HG03280 (cell line): Measurements from ENCODE around the gene KRT33B.
"Not testable (repeated sequence)": the region's sequence is repeated elsewhere in the genome, so short reads cannot be mapped to it uniquely, and the experiment has no call there.

Experiments used
- ATAC-seq: cut with Tn5 transposase; IDR thresholded peaks from one replicate; pipeline ENCODE4 v1.9.1; 2021; ENCODE audit warnings: mild to moderate bottlenecking, moderate library complexity; ENCODE audit not compliant: unreplicated experiment

The KRT33B gene

DNA sequence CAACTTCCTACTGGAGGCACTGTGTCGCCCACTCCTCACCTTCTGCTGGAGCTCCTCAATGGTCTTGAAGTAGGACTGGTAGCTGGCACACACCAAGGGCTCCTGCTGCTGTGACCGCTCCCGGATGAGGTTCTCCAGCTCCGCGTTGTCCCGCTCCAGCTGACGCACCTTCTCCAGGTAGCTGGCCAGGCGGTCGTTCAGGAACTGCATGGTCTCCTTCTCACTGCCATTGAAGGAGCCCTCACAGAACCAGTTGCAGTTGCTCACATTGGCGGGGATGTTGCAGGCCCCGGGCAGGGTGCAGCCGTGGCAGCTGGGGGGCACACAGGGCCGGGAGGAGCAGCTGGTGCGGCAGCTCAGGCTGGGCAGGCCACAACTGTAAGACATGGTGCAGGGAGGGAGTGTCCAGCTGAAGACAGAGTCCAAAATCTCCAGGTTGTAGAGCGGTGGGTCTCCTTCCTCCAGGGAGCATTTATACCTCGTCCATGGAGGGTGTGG is 19.2 kb downstream of the KRT33B start, which contains the start of gene KRT33A:
KRT33A (minus strand) TSS at position 448 of the 498 bp plus-strand sequence; CDS start at position 387, 61 bp downstream.
- not testable (repeated sequence) for ATAC-seq

DNA sequence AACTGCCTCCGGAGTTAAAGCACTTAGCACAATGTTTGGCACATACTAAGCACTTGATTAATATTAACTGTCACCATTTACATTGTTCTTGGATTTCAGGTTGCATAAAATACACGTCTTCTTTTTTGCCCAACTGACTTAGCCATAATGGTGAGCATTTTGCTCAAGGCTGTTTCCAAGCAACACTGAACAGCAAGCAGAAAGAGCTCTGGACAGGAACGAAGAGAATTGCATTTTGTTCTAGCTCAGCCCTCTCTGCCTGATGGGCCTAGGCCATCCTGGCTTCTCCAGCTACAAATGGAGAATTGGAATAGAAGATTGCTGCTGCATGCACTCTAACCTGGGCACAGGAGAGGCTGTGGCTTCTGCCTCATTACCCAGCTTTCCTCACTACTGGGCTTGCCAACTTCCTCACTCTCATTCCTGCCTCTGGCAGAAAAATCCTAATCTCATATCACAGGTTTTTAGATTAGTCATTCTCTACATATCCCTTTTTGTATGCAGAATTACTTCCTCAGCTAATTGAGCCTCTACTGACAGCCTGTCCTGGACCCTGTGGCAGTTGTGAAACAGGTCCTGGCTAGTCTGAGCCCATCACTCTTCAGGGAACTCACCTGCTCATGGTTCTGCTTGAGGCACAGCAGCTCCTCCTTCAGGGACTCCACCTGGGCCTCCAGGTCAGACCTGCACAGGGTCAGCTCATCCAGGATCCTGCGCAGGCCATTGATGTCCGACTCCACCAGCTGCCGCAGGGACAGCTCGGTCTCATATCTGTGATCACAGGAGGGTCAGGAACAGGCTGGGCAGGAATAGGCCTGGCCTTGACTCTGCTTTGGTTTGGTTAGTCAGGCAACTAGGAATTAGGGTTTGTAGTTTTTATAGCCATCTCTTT is 21.5 kb downstream of the KRT33B start:
- no peak for ATAC-seq

DNA sequence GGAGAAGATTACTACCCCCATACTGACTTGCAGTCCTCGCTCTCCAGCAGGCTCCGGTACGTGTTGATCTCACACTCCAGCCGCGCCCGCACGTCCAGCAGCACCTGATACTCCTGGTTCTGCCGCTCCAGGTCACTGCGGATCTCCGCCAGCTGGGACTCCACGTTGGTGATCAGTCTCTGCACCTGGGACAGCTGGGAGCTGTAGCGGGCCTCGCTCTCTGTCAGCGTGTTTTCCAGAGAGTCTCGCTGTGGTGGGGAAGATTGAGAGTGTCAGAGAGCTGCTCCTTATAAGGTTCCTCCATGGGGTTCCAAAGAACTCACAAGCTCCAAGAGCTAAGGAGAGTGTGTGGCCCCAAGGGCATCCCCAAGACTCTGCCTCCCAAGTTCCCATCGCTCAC is 23.2 kb downstream of the KRT33B start:
- not testable (repeated sequence) for ATAC-seq

DNA sequence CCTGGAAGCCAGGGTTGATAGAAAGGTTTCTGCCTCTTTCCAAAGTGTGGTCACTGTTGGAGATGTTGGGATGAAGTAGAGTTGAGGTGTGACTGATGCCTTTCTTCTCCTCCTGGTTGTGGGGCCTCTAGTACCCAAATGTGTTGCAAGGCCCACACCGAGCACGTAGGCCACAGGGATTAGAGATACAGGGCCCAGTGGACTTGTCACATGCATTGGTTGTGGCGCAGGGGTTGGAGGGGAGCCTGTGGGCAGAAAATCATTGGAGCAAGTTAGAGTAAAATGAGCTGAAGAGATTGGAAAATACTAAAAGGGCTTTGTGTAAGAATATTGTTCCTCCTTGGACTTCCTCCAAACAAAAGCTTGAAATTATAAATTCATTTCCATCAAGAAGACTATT is 23.6 kb downstream of the KRT33B start:
- no peak for ATAC-seq

DNA sequence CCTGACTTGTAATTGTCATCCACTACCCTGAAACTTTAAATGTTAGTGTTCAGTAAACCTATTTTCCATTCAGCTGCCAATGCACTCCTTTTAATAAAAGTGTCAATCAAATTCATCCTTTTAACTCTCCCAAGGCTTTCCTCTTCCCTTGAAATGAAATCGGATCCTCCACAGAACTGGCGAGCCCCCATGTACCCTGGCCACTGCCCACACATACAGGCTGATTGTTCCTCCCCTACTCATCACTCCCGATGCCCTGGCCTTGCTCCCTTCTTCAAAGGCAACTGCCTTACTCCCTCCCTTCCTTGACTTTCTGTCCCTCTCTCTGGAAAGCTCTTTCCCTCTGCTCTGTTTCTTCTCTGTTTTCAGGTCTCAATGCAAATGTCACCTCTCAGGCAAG is 26.6 kb downstream of the KRT33B start:
- no peak for ATAC-seq

DNA sequence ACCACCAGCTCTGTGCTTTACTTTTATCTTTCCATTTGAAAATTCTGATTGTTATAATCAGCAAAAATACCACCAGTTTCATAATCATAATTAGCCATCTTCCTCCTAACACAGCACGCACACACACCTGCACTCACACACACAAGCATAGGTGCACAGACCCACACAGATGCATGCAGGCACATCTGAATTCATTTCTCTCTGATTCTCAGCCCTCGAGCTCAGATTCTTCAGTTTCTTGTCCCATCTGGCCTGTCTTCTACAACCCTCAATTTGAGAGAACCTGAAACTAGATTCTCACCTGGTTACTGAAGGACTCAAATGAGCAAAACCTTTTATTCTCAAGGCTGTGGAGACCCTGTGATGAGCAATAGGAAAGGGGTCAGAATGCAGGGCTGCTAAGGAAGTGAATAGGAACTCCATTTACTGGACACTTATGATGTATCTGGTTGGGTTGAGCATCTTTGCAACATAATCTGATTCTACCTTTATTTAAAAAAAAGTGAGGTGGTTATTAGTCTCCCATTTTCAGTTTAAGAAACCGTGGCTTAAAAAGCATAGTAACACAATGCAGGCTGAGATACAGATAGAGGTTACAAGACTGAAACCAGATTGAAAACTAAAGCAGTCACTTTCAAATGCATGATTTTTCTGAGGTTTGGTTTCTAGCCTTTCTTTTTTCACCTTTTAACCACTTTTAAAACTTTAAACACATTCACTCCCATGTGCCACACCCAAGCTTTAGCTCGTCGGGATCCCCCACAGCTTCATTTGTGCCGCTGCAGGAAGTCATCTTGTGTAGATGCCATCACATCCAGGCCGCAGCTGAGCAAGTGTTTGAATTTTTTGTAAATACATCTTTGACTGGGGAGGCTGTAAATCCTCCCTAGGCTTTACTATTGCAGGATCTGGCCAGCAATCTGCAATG is 28.4 kb downstream of the KRT33B start:
- no peak for ATAC-seq

DNA sequence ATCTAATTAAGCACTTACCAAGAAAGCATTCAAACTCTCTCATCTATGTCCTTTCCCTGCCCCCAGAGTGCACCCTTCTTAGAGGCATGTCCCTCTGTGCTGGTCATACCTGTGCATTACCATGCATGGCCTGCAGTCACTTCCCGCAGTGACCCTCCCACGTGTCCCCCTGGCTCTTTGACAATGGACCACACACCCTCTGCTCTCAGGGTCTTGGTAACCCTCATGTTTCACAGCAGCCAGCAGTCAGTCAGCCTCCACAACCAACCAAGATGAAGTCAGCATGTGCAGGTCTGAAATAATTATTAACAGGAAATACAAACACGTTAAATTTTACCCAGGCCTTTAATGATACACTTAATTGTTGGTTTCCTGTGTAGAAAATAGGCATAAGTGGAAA is 29.1 kb downstream of the KRT33B start:
- no peak for ATAC-seq

DNA sequence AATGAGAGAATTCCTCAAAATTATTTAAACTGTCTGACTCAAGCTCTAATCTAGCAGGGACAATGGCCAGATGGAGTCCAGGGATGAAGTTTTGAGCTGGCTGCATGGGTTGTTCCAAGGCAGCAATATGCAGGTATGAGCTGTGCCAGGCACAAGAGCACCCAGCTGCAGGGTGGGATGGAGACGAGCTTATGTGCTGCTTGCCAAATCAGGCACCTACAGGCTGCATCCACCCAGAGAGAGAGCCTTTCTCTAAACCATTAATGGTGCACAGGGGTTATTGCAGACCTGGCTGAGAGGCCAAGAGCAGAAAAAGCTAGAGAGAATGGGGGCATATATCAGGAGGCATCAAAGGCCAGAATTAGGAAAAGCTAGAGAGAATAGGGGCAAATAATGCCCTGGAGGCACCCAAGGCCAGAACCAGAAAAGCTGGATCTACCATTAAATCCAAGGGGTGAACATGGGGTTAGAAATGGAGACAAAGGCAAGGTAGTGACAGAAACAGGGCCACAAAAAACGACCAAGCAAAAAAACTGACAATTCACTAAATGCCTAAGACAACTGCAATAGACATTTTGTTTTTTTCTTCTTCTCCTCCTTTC is 29.9 kb downstream of the KRT33B start:
- ATAC-seq: no peak

DNA sequence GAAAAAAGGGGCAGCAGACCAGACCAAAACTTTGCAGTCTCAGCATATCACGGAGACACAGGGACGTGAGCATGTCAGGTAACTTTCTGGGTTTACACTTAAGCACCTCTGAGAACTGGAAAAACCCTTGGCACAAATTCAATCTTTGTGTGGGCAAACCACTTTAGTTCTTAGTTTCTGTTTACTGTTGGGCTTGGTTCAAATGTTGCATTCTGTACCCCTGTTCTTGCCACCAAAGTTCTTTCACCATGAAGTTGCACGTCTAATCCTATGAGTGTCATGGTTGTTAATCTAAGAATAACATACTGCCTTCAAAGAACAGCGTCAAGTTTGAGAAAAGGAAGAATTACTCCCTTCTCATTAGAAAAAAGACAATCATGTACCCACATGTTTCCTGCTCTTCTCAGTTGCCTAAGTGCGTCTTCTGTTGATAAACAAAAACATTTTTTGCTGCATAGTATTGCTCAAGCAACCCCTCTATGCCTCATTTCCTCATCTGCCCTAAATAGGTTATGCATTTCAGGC is 30.6 kb downstream of the KRT33B start:
- ATAC-seq: no peak

DNA sequence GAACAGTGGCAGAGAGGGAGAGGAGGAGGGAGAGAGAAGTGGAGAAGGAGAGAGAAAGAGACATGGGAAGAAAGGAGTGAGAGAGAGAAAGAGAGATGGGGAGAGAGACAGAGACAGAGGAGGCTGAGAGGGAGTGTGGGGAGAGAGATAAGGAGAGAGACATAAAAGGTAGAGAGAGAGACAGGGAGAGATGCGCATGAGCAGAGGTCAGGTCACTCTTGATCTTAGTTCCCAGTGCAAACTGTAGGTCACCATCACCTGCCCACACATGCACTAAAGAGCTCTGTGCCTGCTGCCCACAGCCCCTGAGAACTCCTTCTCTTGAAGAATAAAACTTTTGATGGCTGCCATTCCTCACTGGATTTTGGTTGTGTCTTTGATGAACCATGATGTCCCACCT is 33.9 kb downstream of the KRT33B start:
- ATAC-seq: no peak

DNA sequence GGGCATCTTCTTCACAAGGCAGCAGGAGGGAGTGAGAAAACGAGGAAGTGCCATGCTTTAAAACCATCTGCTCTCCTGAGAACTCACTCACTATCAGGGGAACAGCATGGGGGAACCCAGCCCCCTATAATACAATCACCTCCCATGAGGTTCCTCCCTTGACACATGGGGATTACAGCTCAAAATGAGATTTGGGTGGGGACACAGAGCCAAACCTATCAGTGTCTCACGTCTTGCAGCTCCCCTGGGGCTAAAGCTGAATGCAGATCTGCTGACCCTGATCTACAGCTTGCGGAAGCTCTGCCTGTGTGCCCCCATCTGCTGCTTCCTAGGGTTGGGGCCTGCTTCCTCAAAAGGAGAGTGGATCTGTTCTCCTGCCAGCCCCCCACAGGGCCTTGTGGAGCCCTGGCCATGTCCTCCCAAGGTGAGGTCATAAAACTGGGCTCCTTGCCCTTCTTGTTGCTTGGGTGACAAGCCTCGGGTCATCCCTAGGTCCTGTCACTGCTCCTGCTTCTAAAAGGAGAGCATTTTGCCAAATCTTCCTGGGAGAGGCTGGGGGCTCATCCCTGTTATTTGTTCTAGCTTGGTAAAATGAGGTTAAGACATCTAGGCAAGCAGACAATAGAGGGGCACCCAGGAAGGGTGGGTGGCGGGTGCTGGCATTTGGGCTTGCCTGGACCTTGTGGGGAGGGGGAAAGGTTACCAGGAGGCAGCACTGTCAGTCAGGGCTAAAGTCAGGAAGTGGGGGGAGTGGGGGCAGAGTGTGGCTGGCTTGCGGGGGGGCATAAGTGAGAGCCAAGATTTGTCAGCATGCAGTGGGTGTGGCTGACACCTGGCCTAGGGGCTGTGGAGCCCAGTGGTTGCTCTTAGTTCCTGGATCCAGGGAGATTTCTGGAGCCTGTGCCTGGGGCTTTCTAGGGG is 35.0 kb downstream of the KRT33B start:
- ATAC-seq: no peak

DNA sequence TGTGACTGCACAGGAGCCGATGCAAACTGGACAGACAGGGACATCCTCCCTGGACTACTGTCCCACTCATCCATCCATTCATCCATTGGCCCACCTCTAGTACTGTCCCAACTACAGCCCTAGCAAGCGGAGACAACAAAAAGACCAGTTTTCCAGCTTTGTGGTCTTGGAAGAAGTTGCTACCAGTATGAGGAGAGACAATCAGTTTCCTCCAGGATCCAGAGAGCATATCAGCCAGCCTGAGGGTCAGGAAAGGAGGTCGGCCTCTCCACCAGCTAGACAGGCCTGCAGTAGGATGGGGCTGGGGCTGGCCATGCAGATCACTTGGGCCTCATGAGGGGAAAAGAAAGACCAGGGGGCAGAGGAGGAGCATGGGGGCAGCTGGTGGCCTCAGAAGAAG is 35.8 kb downstream of the KRT33B start:
- ATAC-seq: no peak

DNA sequence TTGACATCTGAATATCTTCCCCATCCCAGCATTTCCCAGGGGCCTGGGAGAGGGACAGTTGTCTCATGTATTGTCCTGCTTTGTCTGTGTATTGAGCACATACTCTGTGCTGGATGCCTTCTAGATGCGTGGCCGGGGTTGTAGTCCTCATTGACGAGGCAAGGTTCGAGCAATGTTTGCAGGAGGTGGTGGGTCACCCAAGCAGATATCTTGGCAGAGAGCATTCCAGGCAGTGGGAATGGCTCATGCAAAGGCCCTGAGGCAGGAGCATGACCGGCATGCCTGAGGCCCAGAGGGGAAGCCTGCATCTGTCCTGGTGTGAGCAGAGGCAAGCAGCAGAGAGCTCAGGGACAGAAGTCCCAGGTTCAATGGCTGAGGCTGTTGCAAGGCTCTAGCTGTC is 36.5 kb downstream of the KRT33B start:
- no peak for ATAC-seq

DNA sequence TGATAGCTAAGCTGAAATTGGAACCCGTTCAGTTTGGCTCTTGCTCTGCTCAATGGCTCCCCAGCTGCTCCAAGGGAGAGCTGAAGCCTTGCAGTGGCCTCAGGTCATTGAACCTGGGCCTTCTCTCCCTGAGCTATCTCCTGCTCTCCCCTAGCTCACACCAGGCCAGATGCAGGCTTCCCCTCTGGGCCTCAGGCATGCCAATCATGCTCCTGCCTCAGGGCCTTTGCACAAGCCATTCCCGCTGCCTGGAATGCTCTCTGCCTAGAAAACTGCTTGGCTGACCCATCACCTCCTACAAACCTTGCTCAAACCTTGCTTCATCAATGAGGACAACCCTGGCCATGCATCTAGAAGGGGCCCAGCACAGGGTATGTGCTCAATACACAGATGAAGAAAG is 37.4 kb downstream of the KRT33B start:
- ATAC-seq: no peak

DNA sequence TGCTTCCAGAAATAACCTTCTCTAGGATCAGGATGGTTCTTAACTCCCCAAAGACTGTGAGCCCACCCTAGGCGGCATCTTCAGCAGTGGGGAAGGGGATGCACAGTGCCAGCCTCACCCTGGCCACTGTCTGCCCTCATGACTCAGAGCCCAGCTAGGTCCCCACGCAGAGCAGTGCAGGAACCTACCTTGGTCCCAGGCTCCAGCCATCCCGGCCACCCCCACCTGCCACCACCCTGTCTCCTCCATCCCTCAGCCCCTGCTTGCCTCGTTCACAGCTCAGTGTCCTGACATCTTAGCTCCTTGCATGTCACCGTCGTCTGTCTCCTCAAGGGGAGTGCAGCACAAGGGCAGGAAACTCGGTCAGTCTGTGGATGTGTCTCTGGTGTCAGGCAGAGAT is 38.0 kb downstream of the KRT33B start:
- no peak for ATAC-seq

DNA sequence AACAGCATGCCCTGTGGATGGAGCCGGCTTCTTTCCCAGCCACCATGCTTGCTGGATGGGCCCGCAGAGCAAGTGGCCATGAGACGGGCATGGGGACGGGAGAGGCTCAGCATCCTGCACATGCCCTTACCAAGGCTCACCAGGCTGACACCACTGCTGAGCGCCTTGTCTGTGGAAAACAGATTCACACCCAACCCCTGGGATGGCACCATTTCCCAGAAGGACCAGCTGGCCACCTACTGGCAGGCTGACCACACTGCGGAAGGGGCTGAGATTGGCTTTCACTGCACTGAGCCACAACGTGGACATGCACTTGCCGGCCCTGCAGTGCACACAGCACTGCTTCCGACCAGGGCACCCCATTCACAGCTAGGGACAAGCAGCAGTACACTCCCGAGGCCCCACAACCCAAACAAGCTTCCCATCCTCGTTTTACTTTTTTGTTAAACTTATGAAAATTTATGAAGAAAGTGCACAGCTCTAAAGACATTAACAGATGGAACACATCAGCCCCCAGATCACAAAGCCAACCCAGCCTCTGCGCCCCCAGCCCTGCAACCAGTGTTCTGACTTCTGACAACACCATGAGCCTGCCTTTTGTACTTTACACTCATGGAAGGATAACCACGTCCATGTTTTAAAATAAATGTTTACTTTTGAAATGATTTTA is 40.2 kb downstream of the KRT33B start:
- no peak for ATAC-seq

DNA sequence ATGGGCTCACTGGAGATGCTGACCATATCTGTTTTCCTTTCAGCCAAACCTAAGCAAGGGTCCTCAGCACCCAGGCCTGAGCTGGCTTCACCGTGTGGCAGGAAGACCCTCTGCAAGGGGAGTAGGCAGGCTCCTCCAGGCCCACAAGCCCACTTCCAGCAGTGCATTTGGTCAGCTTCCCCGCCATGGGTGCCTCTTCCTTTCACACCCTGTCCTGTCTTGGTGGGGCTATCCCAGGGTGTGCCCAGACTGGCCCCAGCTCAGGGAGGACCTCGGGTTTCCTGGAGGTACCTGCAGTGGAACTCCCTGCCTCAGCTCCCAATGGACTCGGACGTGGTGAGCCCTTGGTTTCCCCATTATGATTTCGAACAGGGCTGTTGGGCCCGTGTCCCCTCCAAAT is 41.4 kb downstream of the KRT33B start:
- ATAC-seq: no peak

DNA sequence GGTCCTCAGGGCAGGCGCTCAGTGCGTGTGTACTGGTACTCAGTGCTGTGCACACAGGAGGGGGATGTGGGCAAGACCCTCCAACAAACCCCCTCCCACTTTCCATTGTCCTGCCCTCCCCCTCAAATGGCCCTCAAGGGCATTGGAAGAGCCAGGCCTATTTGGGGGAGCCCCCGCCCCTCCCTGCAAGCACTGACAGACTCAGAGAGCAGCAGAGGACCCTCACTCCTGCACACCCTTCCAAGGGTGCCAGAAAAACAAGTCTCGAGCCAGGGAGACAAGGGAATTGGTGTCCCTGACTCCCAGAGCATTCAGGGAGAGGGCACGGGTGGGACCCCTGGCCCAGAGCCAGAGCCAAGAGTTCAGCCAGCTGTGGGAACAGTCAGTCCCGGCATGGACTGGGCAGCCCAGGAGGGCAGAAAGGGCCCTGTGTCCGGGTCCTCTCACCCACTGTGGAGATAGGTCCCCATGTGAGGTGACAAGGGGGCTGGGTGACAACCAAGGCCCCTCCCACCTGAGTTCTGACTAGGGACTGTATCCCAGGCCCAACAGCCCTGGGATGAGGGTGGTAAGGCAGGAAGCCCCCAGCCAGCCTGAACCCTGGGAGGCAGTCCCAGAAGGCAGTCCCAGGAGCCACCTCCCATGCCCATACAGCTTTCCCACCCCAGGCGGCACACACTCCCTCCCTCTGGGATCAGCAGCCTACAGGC is 42.0 kb downstream of the KRT33B start:
- no peak for ATAC-seq
